H9 (cell line): ENCODE data around the gene SH3RF2. TPM values are rescaled to one million over a fixed set of nuclear protein-coding genes. Genes with fewer than 3 reads are reported as not detected.
"Not testable (repeated sequence)": the region's sequence is repeated elsewhere in the genome, so short reads cannot be mapped to it uniquely, and the experiment has no call there.

Experiments
- DNase-seq: peaks from one replicate; pipeline ENCODE4 v3.0.0-alpha.2; 2017
- H2AFZ ChIP-seq: one replicate; pipeline ENCODE4 v1.6.1; 2013; ENCODE audit warnings: mild to moderate bottlenecking, low read length, control low read depth, moderate library complexity
- H2AK5ac ChIP-seq: 2 replicates; pipeline ENCODE4 v1.6.1; 2013; ENCODE audit warnings: low read length, control low read depth, mixed read lengths; ENCODE audit not compliant: insufficient read length
- H2BK120ac ChIP-seq: one replicate; pipeline ENCODE4 v1.6.1; 2013; ENCODE audit warnings: low read depth, mild to moderate bottlenecking, low read length, control low read depth, inconsistent platforms; ENCODE audit not compliant: poor library complexity, severe bottlenecking
- H2BK12ac ChIP-seq: 2 replicates; pipeline ENCODE4 v1.6.1; 2013; ENCODE audit warnings: low read length, control low read depth, mixed read lengths, low read depth; ENCODE audit not compliant: insufficient read length
- H2BK15ac ChIP-seq: 2 replicates; pipeline ENCODE4 v1.6.1; 2013; ENCODE audit warnings: low read depth, low read length, control low read depth
- H2BK20ac ChIP-seq: one replicate; pipeline ENCODE4 v1.6.1; 2013; ENCODE audit warnings: low read depth, mild to moderate bottlenecking, low read length, control low read depth, inconsistent platforms; ENCODE audit not compliant: poor library complexity, severe bottlenecking
- H2BK5ac ChIP-seq: 2 replicates; pipeline ENCODE4 v1.6.1; 2013; ENCODE audit warnings: low read length, control low read depth, mixed read lengths; ENCODE audit not compliant: insufficient read length
- H3K14ac ChIP-seq: 2 replicates; pipeline ENCODE4 v1.6.1; 2013; ENCODE audit warnings: low read length, control low read depth; ENCODE audit not compliant: insufficient read depth
- H3K18ac ChIP-seq: 2 replicates; pipeline ENCODE4 v1.6.1; 2013; ENCODE audit warnings: low read depth, mild to moderate bottlenecking, mixed read lengths, low read length, control low read depth; ENCODE audit not compliant: insufficient read length
- H3K23ac ChIP-seq: 2 replicates; pipeline ENCODE4 v1.6.1; 2013; ENCODE audit warnings: low read length, control low read depth, mixed read lengths, low read depth; ENCODE audit not compliant: insufficient read length
- H3K23me2 ChIP-seq: 2 replicates; pipeline ENCODE4 v1.6.1; 2013; ENCODE audit warnings: low read depth, mild to moderate bottlenecking, mixed read lengths, low read length, control low read depth; ENCODE audit not compliant: insufficient read length, poor library complexity, severe bottlenecking
- H3K27ac ChIP-seq: 2 replicates; pipeline ENCODE4 v1.5.1; 2013; ENCODE audit warnings: low read length, control low read depth, mixed read lengths, low read depth; ENCODE audit not compliant: insufficient read length
- H3K27me3 ChIP-seq: 2 replicates; pipeline ENCODE4 v1.6.1; 2013; ENCODE audit warnings: low read length, control low read depth, inconsistent platforms; ENCODE audit not compliant: insufficient read depth
- H3K4ac ChIP-seq: 2 replicates; pipeline ENCODE4 v1.6.1; 2013; ENCODE audit warnings: low read depth, mild to moderate bottlenecking, control low read depth, inconsistent platforms, low read length, moderate library complexity
- H3K4me1 ChIP-seq: 2 replicates; pipeline ENCODE4 v1.6.1; 2013; ENCODE audit warnings: low read length, control low read depth, inconsistent platforms; ENCODE audit not compliant: insufficient read depth
- H3K4me2 ChIP-seq: 2 replicates; pipeline ENCODE4 v1.6.1; 2013; ENCODE audit warnings: low read length, control low read depth, mixed read lengths; ENCODE audit not compliant: insufficient read length, insufficient read depth
- H3K56ac ChIP-seq: 2 replicates; pipeline ENCODE4 v1.6.1; 2013; ENCODE audit warnings: low read depth, mild to moderate bottlenecking, mixed read lengths, low read length, control low read depth; ENCODE audit not compliant: insufficient read length
- H3K79me1 ChIP-seq: 2 replicates; pipeline ENCODE4 v1.6.1; 2013; ENCODE audit warnings: low read depth, mild to moderate bottlenecking, moderate library complexity, low read length, control low read depth, inconsistent platforms; ENCODE audit not compliant: insufficient read depth, poor library complexity, severe bottlenecking
- H3K79me2 ChIP-seq: 2 replicates; pipeline ENCODE4 v1.6.1; 2013; ENCODE audit warnings: low read length, control low read depth, inconsistent platforms; ENCODE audit not compliant: insufficient read depth
- H3K9ac ChIP-seq: 2 replicates; pipeline ENCODE4 v1.6.1; 2013; ENCODE audit warnings: low read length, control low read depth, mixed read lengths; ENCODE audit not compliant: insufficient read length; ENCODE audit errors: extremely low read depth
- H3K9me3 ChIP-seq: one replicate; pipeline ENCODE4 v1.6.1; 2013; ENCODE audit warnings: low read depth, low read length, inconsistent platforms; ENCODE audit not compliant: control insufficient read depth
- H3T11ph ChIP-seq: one replicate; pipeline ENCODE4 v1.6.1; 2013; ENCODE audit warnings: mild to moderate bottlenecking, low read length, control low read depth, inconsistent platforms
- H4K20me1 ChIP-seq: one replicate; pipeline ENCODE4 v1.6.1; 2013; ENCODE audit not compliant: control insufficient read depth, insufficient read length, insufficient read depth
- H4K5ac ChIP-seq: 2 replicates; pipeline ENCODE4 v1.6.1; 2013; ENCODE audit warnings: low read depth, mild to moderate bottlenecking, mixed read lengths, low read length, control low read depth; ENCODE audit not compliant: insufficient read length
- H4K8ac ChIP-seq: replicated peaks from 2 replicates; pipeline ENCODE4 v1.6.1; 2013; ENCODE audit warnings: low read length, control low read depth, mixed read lengths, low read depth; ENCODE audit not compliant: insufficient read length
- H4K91ac ChIP-seq: 2 replicates; pipeline ENCODE4 v1.6.1; 2013; ENCODE audit warnings: low read depth, mild to moderate bottlenecking, moderate library complexity, mixed read lengths, low read length, control low read depth; ENCODE audit not compliant: insufficient read length
- H3K27ac Mint-ChIP-seq, 3 experiments: 2 replicates in 2 of 3; 3 replicates in 1 of 3; pipeline ENCODE4 v1.8.0; 2020 to 2021; ENCODE audit warnings: mixed read lengths in 3 of 3, mild to moderate bottlenecking in 1 of 3, moderate library complexity in 1 of 3
- H3K27me3 Mint-ChIP-seq: 2 replicates; pipeline ENCODE4 v1.8.0; 2021; ENCODE audit warnings: low read depth, mild to moderate bottlenecking, moderate library complexity, mixed read lengths
- H3K36me3 Mint-ChIP-seq, 3 experiments: 2 replicates in 2 of 3; 3 replicates in 1 of 3; pipeline ENCODE4 v1.8.0; 2020 to 2021; ENCODE audit warnings: low read depth in 3 of 3, mixed read lengths in 3 of 3; ENCODE audit not compliant: insufficient read depth in 1 of 3
- H3K4me1 Mint-ChIP-seq, 2 experiments: 2 replicates each; pipeline ENCODE4 v1.8.0; 2020; ENCODE audit warnings: mixed read lengths in 2 of 2
- H3K4me3 Mint-ChIP-seq, 2 experiments: 2 replicates in 1 of 2; 3 replicates in 1 of 2; pipeline ENCODE4 v1.8.0; 2020 to 2021; ENCODE audit warnings: mild to moderate bottlenecking in 2 of 2, mixed read lengths in 2 of 2, moderate library complexity in 1 of 2
- H3K9me3 Mint-ChIP-seq, 2 experiments: 2 replicates in 1 of 2; 3 replicates in 1 of 2; pipeline ENCODE4 v1.8.0; 2020; ENCODE audit warnings: mild to moderate bottlenecking in 2 of 2, mixed read lengths in 2 of 2, moderate library complexity in 1 of 2
- WGBS: extraction: QIAGEN DNeasy Blood & Tissue Kit; methylation state at CpG from one replicate; pipeline ENCODE4 v1.1.7; 2013; ENCODE audit warnings: missing lambda C conversion rate, low lambda C conversion rate, mixed read lengths; ENCODE audit not compliant: insufficient read length; ENCODE audit errors: extremely low coverage; 5-methylcytosine and 5-hydroxymethylcytosine counted together
- total RNA-seq: library from RNA; stranded (reverse); gene quantifications from 2 replicates; pipeline ENCODE4 v1.2.1, GENCODE V29; 2021
- TF ChIP-seq, protein P1 (sequence below): fragments of 200-600 bp; sonication (generic); conservative IDR thresholded peaks from 3 replicates; pipeline ENCODE4 v1.8.0; 2021; ENCODE audit warnings: antibody characterized with exemption, mild to moderate bottlenecking

SH3RF2 gene
- total RNA-seq, 1 experiment from 2014 or later = 0.66 TPM

DNA sequence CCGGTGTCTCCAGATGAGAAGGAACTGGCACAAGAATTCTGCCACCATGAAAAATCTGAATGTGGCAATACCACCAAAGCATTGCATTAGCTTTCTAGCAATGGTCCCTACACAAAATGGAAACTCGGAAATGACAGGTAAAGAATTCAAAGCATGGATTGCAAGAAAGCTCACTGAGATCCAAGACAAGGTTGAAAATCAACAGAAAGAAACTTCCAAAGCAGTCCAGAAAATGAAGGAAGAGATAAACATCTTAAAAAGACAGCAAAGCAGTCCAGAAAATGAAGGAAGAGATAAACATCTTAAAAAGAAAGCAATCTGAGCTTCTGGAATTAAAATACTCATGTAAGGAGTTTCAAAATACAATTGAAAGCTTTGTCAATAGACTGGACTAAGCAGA, 46.8 kb upstream of the SH3RF2 start:
- Histone ChIP-seq H3K56ac (no peak overlapping the region), H2BK5ac (no peak overlapping the region), H3K18ac (no peak overlapping the region), H2BK120ac (no peak overlapping the region), H3K79me2 (no peaks in the 10 kb centered on the region), H3K14ac (no peak overlapping the region), H4K20me1 (no peaks in the 10 kb centered on the region), H3K9ac (no peak overlapping the region), H2BK20ac (no peak overlapping the region), H3T11ph (no peak overlapping the region), H2BK12ac (no peak overlapping the region), H3K23me2 (no peaks in the 10 kb centered on the region), H3K27me3 (no peaks in the 10 kb centered on the region), H4K91ac (no peak overlapping the region), H3K4ac (no peak overlapping the region), H3K9me3 (no peaks in the 10 kb centered on the region), H2AK5ac (no peak overlapping the region), H2BK15ac (no peak overlapping the region), H3K27ac (no peak overlapping the region), H3K4me2 (no peak overlapping the region), H2AFZ (no peak overlapping the region), H4K8ac (no peak overlapping the region), H3K23ac (no peak overlapping the region), H4K5ac (no peak overlapping the region), H3K79me1 (no peaks in the 10 kb centered on the region), H3K4me1 (no peaks in the 10 kb centered on the region; the same call in 1 of the 2 replicates)
- H3K27ac Mint-ChIP-seq = no peak overlapping the region
- DNase-seq = no peak
- H3K27me3 Mint-ChIP-seq = no peaks in the 10 kb centered on the region; the same call in none of the 2 replicates
- no CpG with 5 or more reads among the region's 2 CpGs for WGBS
- no peak overlapping the region for H3K4me3 Mint-ChIP-seq
- H3K9me3 Mint-ChIP-seq = peaks cover 14 to 29% of the 10 kb centered on the region in 2 experiments
- TF ChIP-seq, protein P1, sequence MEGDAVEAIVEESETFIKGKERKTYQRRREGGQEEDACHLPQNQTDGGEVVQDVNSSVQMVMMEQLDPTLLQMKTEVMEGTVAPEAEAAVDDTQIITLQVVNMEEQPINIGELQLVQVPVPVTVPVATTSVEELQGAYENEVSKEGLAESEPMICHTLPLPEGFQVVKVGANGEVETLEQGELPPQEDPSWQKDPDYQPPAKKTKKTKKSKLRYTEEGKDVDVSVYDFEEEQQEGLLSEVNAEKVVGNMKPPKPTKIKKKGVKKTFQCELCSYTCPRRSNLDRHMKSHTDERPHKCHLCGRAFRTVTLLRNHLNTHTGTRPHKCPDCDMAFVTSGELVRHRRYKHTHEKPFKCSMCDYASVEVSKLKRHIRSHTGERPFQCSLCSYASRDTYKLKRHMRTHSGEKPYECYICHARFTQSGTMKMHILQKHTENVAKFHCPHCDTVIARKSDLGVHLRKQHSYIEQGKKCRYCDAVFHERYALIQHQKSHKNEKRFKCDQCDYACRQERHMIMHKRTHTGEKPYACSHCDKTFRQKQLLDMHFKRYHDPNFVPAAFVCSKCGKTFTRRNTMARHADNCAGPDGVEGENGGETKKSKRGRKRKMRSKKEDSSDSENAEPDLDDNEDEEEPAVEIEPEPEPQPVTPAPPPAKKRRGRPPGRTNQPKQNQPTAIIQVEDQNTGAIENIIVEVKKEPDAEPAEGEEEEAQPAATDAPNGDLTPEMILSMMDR = no peak
- peaks cover 3 to 5% of the 10 kb centered on the region in 2 experiments; a peak in 3 of 4 replicates for H3K4me1 Mint-ChIP-seq
- peaks cover 9 to 21% (median 13%) of the 10 kb centered on the region in 3 experiments for H3K36me3 Mint-ChIP-seq

DNA sequence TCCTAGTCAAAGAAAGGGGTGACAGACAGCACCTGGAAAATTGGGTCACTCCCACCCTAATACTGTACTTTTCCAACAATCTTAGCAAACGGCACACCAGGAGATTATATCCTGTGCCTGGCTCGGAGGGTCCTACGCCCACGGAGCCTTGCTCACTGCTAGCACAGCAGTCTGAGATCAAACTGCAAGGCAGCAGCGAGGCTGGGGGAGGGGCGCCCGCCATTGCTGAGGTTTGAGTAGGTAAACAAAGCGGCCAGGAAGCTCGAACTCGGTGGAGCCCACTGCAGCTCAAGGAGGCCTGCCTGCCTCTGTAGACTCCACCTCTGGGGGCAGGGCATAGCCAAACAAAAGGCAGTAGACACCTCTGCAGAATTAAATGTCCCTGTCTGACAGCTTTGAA, 45.0 kb upstream of the SH3RF2 start:
- H3K27me3 Mint-ChIP-seq, H3K27me3 ChIP-seq, H3K4me1 ChIP-seq, H2BK15ac ChIP-seq, H3K56ac ChIP-seq, H3K79me1 ChIP-seq, H3T11ph ChIP-seq, H3K4me1 Mint-ChIP-seq, H2BK5ac ChIP-seq, H3K79me2 ChIP-seq, H3K4ac ChIP-seq, H3K4me2 ChIP-seq, H2BK120ac ChIP-seq, H4K8ac ChIP-seq, H4K91ac ChIP-seq, H3K23ac ChIP-seq, H2AK5ac ChIP-seq, H2BK12ac ChIP-seq, H3K4me3 Mint-ChIP-seq, H3K14ac ChIP-seq, H3K23me2 ChIP-seq, H3K9me3 ChIP-seq, H4K20me1 ChIP-seq, H3K27ac Mint-ChIP-seq, H2AFZ ChIP-seq, H3K9ac ChIP-seq, H3K18ac ChIP-seq, H2BK20ac ChIP-seq, DNase-seq, H4K5ac ChIP-seq, H3K27ac ChIP-seq: not testable (repeated sequence)
- WGBS = no CpG with 5 or more reads among the region's 10 CpGs
- Mint-ChIP-seq H3K36me3 (peaks cover 9 to 21% (median 13%) of the 10 kb centered on the region in 3 experiments), H3K9me3 (peaks cover 21 to 29% of the 10 kb centered on the region in 2 experiments)
